Endothelial cell of umbilical vein (primary cell): Measurements from ENCODE around the gene PSME4. TPM values are rescaled to one million over a fixed set of nuclear protein-coding genes. Genes with fewer than 3 reads are reported as not detected.

Experiments
- BruUV-seq: library from RNA; stranded (reverse); fragments of 400-500 nt; replicated peaks from 2 replicates; lab custom pipeline; 2021; lab: Mats Ljungman, UMichigan
- CTCF ChIA-PET: fragments of 300-600, 350-600 bp; sonication (Branson Sonifier 250); formaldehyde crosslinking; loops from one replicate; lab custom pipeline; 2021; ENCODE audit warnings: antibody characterized with exemption, inconsistent platforms; lab: Charles Lee
- POLR2A ChIA-PET: fragments of 300-600, 350-600 bp; sonication (Branson Sonifier 250); formaldehyde crosslinking; loops from one replicate; lab custom pipeline; 2021; ENCODE audit warnings: antibody characterized with exemption, inconsistent platforms; lab: Charles Lee
- DNase-seq: peaks from one replicate; pipeline ENCODE4 v3.0.0-alpha.2; 2011; ENCODE audit warnings: low read depth, low spot score
- FAIRE-seq: peaks from 2 replicates; lab custom pipeline; 2011; peaks lifted over from hg19 to GRCh38; lab: Jason Lieb, UNC
- H2AFZ ChIP-seq: 2 replicates; pipeline ENCODE4 v1.6.0; 2012; ENCODE audit warnings: low read depth, low read length, control low read depth, inconsistent platforms
- H3K27ac ChIP-seq: 2 replicates; pipeline ENCODE4 v1.5.1; 2011; ENCODE audit warnings: low read depth, mild to moderate bottlenecking, control low read depth, low read length, moderate library complexity; ENCODE audit not compliant: insufficient read depth
- H3K27me3 ChIP-seq, 2 experiments: 2 replicates each; pipeline versions ENCODE4 v1.6.0 to v1.6.1; 2011; ENCODE audit warnings: low read length in 2 of 2, mixed read lengths in 1 of 2; ENCODE audit not compliant: control insufficient read depth in 2 of 2, insufficient read depth in 2 of 2
- H3K36me3 ChIP-seq, 2 experiments: 2 replicates in 1 of 2; 3 replicates in 1 of 2; pipeline ENCODE4 v1.5.1; 2011; ENCODE audit warnings: low read length in 2 of 2, mild to moderate bottlenecking in 1 of 2, moderate library complexity in 1 of 2; ENCODE audit not compliant: control insufficient read depth in 2 of 2, insufficient read depth in 2 of 2; ENCODE audit errors: extremely low read depth in 1 of 2
- H3K4me1 ChIP-seq: 3 replicates; pipeline ENCODE4 v1.5.1; 2011; ENCODE audit warnings: mild to moderate bottlenecking, low read length; ENCODE audit not compliant: control insufficient read depth, insufficient read depth; ENCODE audit errors: extremely low read depth
- H3K4me2 ChIP-seq: 2 replicates; pipeline ENCODE4 v1.6.1; 2011; ENCODE audit warnings: low read length, control low read depth, mixed read lengths; ENCODE audit not compliant: insufficient read depth
- H3K4me3 ChIP-seq, 3 experiments: fragments of 200-600 bp in 1 of 3; sonication (generic), shearing (Covaris generic) in 1 of 3; replicated peaks in 1 of 3; 2 replicates each; pipeline ENCODE4 v1.5.1; 2011 to 2016; ENCODE audit warnings: control low read depth in 3 of 3, low read length in 3 of 3, mild to moderate bottlenecking in 2 of 3, inconsistent platforms in 1 of 3, low read depth in 1 of 3, moderate library complexity in 1 of 3; ENCODE audit not compliant: insufficient read depth in 1 of 3
- H3K79me2 ChIP-seq: 2 replicates; pipeline ENCODE4 v1.6.0; 2012; ENCODE audit warnings: low read length, inconsistent platforms; ENCODE audit not compliant: control insufficient read depth, insufficient read depth
- H3K9ac ChIP-seq: replicated peaks from 2 replicates; pipeline ENCODE3; 2011; ENCODE audit warnings: low read length, control low read depth; ENCODE audit not compliant: insufficient read depth; ENCODE audit errors: extremely low read depth
- H3K9me1 ChIP-seq: replicated peaks from 3 replicates; pipeline ENCODE4 v1.6.0; 2011; ENCODE audit warnings: mild to moderate bottlenecking, low read length; ENCODE audit not compliant: control insufficient read depth, insufficient read depth; ENCODE audit errors: extremely low read depth
- H3K9me3 ChIP-seq: replicated peaks from 2 replicates; pipeline ENCODE4 v1.5.1; 2012; ENCODE audit warnings: low read length, inconsistent platforms; ENCODE audit not compliant: control insufficient read depth, insufficient read depth
- H4K20me1 ChIP-seq: replicated peaks from 2 replicates; pipeline ENCODE3; 2011; ENCODE audit warnings: mild to moderate bottlenecking, low read length; ENCODE audit not compliant: control insufficient read depth, insufficient read depth; ENCODE audit errors: extremely low read depth
- EZH2 ChIP-seq: IDR thresholded peaks from 2 replicates; pipeline ENCODE4 v1.6.1; 2012; ENCODE audit warnings: borderline replicate concordance, low read depth, mild to moderate bottlenecking, moderate library complexity, low read length, inconsistent platforms; ENCODE audit not compliant: severe bottlenecking
- FOS ChIP-seq: IDR thresholded peaks from 2 replicates; pipeline ENCODE4 v1.6.1; 2011; ENCODE audit warnings: mild to moderate bottlenecking, low read length, moderate library complexity, borderline replicate concordance; ENCODE audit not compliant: insufficient read depth
- GATA2 ChIP-seq: IDR thresholded peaks from 2 replicates; pipeline ENCODE4 v1.7.0; 2011; ENCODE audit warnings: low read depth, mild to moderate bottlenecking, moderate library complexity, mixed read lengths, low read length; ENCODE audit not compliant: insufficient read length, insufficient read depth
- JUN ChIP-seq: IDR thresholded peaks from 2 replicates; pipeline ENCODE4 v1.6.1; 2011; ENCODE audit warnings: borderline replicate concordance, low read depth; ENCODE audit not compliant: insufficient read length, insufficient read depth
- MAX ChIP-seq: IDR thresholded peaks from 2 replicates; pipeline ENCODE4 v1.6.1; 2011; ENCODE audit not compliant: insufficient read depth, insufficient read length
- MYC ChIP-seq: IDR thresholded peaks from one replicate; pipeline ENCODE4 v1.6.1; 2011; ENCODE audit warnings: mild to moderate bottlenecking, low read depth, low read length
- POLR2A ChIP-seq: IDR thresholded peaks from 2 replicates; pipeline ENCODE4 v1.6.1; 2012; ENCODE audit warnings: low read depth, mild to moderate bottlenecking, control low read depth, low read length
- POLR2AphosphoS5 ChIP-seq: IDR thresholded peaks from 2 replicates; pipeline ENCODE4 v1.6.1; 2012; ENCODE audit warnings: low read depth, mild to moderate bottlenecking, control low read depth, low read length, moderate library complexity; ENCODE audit not compliant: insufficient read depth
- dilution Hi-C: fragments of 300-500 bp; cut with MboI; formaldehyde crosslinking; loops from one replicate; pipeline ENCODE4 v1.15.0; 2019; ENCODE audit warnings: low sequenced_read_pairs; ENCODE audit not compliant: extremely low pct_ligation_motif_present
- intact Hi-C: fragments of 100-400 bp; cut with micrococcal nuclease; formaldehyde crosslinking; loops from one replicate; pipeline ENCODE4 v1.10.0; 2022
- polyA plus RNA-seq, 4 experiments: library from polyadenylated mRNA; depleted of rRNA in 3 of 4; stranded (reverse) in 3 of 4; unstranded in 1 of 4; fragments of >200 nt; gene quantifications; 2 replicates each; pipeline versions ENCODE4 v1.2.1 to v1.2.3, GENCODE V29; 2011 to 2012; ENCODE audit warnings: missing spikeins in 1 of 4
- total RNA-seq: library from RNA; stranded (reverse); gene quantifications from 2 replicates; pipeline ENCODE4 v1.2.3, GENCODE V29; 2021
- TF ChIP-seq, protein P1 (sequence below), 2 donors: IDR thresholded peaks; 1 replicate in 1 of 2; 2 replicates in 1 of 2; pipeline ENCODE4 v1.5.1; 2011; ENCODE audit warnings: low read length in 2 of 2, mild to moderate bottlenecking in 2 of 2, moderate library complexity in 2 of 2, control low read depth in 1 of 2, inconsistent platforms in 1 of 2, low read depth in 1 of 2; ENCODE audit not compliant: insufficient read depth in 1 of 2; ENCODE audit errors: extremely low read depth in 1 of 2

PSME4 gene
- total and polyA plus RNA-seq, 2 donors (not counting 3 experiments of a cell fraction or from before 2014, with no cell fraction given) = 24.7 to 82.6 TPM

DNA sequence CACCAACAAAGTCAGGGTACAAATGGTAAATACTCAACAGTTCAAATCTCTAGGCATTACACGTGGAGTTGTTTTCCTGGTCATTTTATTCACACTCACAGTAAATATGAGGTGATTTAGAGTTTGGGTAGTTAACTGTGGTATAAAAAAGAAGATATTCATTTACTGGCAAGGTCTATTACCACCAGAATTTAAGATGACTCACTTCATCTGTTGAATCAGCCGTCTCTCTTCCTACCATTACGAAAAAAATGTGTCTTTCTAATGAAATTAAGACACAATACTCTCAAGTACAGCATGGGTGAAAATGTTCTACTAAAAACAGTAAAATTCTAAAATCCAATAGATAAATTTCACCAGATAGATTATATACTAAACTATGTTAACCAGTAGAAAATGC lies 90.0 kb downstream of the PSME4 start:
- H4K20me1 ChIP-seq = peaks cover 2% of the 10 kb centered on the region
- no peak overlapping the region for H3K4me2 ChIP-seq
- FAIRE-seq (peak; percentile 54), DNase-seq (no peak)
- no peak overlapping the region for H3K27ac ChIP-seq
- peaks cover 3 to 17% of the 10 kb centered on the region in 2 experiments for H3K36me3 ChIP-seq
- peaks cover 11% of the 10 kb centered on the region for H3K4me1 ChIP-seq
- dilution Hi-C loops = no loop called here
- no peak for TF ChIP-seq POLR2A
- no peak for TF ChIP-seq FOS
- no peak for TF ChIP-seq MAX
- no peak for TF ChIP-seq GATA2
- TF ChIP-seq JUN = no peak
- no peak for TF ChIP-seq MYC
- no peak for TF ChIP-seq EZH2
- no peak for TF ChIP-seq POLR2AphosphoS5
- TF ChIP-seq, protein P1, sequence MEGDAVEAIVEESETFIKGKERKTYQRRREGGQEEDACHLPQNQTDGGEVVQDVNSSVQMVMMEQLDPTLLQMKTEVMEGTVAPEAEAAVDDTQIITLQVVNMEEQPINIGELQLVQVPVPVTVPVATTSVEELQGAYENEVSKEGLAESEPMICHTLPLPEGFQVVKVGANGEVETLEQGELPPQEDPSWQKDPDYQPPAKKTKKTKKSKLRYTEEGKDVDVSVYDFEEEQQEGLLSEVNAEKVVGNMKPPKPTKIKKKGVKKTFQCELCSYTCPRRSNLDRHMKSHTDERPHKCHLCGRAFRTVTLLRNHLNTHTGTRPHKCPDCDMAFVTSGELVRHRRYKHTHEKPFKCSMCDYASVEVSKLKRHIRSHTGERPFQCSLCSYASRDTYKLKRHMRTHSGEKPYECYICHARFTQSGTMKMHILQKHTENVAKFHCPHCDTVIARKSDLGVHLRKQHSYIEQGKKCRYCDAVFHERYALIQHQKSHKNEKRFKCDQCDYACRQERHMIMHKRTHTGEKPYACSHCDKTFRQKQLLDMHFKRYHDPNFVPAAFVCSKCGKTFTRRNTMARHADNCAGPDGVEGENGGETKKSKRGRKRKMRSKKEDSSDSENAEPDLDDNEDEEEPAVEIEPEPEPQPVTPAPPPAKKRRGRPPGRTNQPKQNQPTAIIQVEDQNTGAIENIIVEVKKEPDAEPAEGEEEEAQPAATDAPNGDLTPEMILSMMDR (IDR thresholded peaks at IDR 0.05; ENCODE audit: extremely low read depth in 1 of 2, insufficient read depth in 1 of 2, low read depth in 1 of 2, low read length in 2 of 2) = no peak
- BruUV-seq = no TSS peak
- no peaks in the 10 kb centered on the region for H3K9me3 ChIP-seq
- intact Hi-C loops = no loop called here
- no peak overlapping the region for H3K9ac ChIP-seq
- no peaks in the 10 kb centered on the region for H3K27me3 ChIP-seq
- no peak overlapping the region for H2AFZ ChIP-seq
- H3K9me1 ChIP-seq = no peaks in the 10 kb centered on the region
- H3K4me3 ChIP-seq = no peak overlapping the region
- ChIA-PET CTCF (no interaction called here), POLR2A (no interaction called here)
- H3K79me2 ChIP-seq = peaks cover 6% of the 10 kb centered on the region
